GM18907 (cell line): Measurements from ENCODE around the gene CDCA8.
A peak's percentile ranks its signal among the peaks of the same experiment; 100 is the strongest.
"Not testable (repeated sequence)": the region's sequence is repeated elsewhere in the genome, so short reads cannot be mapped to it uniquely, and the experiment has no call there.

Experiments
- ATAC-seq: cut with Tn5 transposase; IDR thresholded peaks from one replicate; pipeline ENCODE4 v1.9.1; 2021; ENCODE audit warnings: mild to moderate bottlenecking, moderate library complexity; ENCODE audit not compliant: unreplicated experiment

Gene CDCA8

GRCh38 chr1:37672136-37672870, 20.0 kb upstream of the CDCA8 start:
- no peak for ATAC-seq

GRCh38 chr1:37673920-37674319, 18.4 kb upstream of the CDCA8 start:
- ATAC-seq, result no peak

GRCh38 chr1:37676281-37677142, 15.8 kb upstream of the CDCA8 start:
- peak; percentile 49 for ATAC-seq

GRCh38 chr1:37677143-37677439, 15.2 kb upstream of the CDCA8 start:
- no peak for ATAC-seq

DNA sequence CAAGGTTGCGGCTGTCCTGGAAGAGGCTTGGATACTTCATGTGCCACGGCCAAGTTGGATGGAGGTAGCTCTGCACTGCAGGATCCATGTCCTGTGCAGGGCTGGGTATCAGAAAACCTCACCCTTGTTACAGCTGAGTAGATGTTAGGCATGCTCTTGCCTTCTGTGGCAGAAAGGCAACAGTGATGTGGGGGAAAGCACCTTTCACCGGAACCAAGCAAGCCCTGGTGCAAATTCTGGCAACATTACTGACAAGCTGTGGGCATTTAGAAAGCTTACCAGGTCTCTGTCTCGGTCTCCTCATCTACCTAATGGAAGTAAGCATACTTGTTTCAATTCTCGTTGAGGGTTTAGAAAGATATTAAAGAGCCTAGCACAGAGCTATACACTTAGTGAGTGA, 14.5 kb upstream of the CDCA8 start:
- ATAC-seq, result no peak

DNA sequence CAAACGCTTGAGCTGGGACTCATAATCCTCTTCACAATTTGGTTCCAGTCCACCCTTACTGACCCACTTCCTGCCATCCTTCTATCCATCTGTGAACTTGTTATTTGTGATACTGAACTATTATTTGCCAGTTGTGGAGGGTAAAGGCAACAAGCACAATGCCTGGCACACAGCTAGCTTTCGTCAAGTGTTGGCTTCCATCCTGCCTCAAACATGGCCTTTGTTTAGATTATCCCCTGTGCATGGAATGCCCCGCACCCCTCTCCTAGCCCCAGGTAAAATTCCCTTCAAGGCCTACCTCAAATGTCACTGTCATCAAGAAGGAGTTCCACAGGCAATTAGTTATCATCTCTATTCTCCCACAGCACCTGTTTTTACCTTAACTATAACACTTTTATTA, 11.4 kb upstream of the CDCA8 start:
- ATAC-seq, result no peak

DNA sequence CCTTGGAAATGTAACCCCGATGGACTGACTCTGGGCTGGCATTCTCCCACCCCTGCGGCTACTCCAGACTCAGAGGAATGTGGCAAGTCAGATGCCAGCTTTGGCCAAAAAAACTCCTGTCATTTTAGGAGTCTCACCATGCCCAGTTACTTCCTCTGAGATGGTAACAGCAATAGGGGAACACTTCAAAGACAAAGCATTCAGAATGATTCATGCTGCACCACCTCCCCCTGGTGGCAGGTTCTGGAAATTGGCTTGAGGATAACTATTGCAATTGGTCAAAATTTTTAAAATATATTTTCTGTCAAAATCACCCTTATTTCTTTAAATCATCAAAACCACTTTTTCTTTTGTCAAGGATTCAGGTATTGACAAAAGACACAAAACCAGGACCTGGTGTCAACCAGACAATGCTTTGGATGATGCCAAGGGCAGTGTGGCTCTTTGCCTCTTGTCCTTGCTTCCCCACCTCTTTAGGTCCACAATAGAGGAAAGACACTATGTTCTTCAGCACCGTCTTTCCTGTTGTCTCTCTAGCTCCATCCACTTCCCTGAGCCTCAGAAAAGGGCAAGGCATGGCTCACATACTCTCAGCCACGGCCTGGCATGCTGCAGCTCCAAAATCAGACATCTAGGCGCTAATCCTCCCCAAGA, 9.9 kb upstream of the CDCA8 start:
- ATAC-seq, result no peak

DNA sequence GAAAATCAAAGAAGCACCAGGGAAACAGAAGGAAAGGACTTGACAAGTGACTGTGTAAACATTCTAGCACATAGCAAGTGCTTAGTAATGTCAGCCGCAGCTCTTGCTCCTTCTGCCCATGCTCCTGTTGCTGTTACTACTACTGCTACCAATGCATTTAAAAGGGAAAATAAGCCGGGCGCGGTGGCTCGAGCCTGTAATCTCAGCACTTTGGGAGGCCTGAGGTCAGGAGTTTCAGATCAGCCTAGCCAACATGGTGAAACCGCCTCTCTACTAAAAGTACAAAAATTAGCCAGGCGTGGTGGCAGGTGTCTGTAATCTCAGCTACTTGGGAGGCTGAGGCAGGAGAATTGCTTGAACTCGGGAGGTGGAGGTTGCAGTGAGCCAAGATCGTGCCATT, 8.1 kb upstream of the CDCA8 start:
- not testable (repeated sequence) for ATAC-seq

DNA sequence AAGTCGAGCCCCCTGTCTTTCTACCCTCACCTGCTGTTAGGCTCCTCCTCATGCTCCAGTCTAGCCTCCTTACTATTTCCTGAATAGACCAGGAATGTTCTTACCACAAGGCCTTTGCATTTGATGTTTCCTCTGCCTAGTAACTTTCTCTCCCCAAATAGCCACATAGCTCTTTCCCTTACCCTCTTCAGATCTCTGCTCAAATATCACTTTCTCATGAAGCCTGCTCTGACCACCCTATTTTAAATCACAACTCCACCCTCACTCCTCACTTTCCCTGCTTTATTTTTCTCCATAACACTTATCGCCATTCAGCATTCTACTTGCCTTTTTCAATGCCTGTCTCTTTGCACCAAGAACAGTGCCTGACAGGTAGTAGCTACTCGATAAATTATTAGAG, 6.6 kb upstream of the CDCA8 start:
- ATAC-seq, result no peak

- not testable (repeated sequence) for ATAC-seq
Observed at GRCh38 chr1:37687764-37688163, 4.6 kb upstream of the CDCA8 start.

GRCh38 chr1:37688926-37689325, 3.4 kb upstream of the CDCA8 start:
- ATAC-seq, result no peak

- peak; percentile 3 for ATAC-seq
Observed at GRCh38 chr1:37691497-37692077, 729 bp upstream of the CDCA8 start.

- no peak for ATAC-seq
Observed at GRCh38 chr1:37692834-37693175, 489 bp downstream of the CDCA8 start.

GRCh38 chr1:37697090-37697489, 4.8 kb downstream of the CDCA8 start:
- ATAC-seq, result no peak

DNA sequence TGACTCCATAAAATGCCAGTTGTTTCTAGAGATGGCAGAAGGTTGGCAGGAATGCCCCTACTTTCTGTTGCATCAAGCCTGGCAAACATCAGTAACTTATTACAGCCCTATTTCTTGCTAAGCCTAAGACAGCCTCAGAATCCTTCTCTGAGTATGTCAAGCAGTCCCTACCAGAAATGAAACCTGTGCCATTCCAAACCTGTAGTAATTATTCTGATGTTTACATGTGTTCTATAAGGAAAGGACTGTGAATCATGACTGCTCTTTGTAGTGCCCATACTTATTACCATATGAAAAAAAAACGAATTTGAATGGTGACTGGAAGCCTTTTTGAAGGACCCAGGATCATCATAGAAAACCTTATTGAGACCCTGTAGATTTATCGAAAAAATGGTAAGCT, 5.4 kb downstream of the CDCA8 start:
- no peak for ATAC-seq

- no peak for ATAC-seq
Observed at GRCh38 chr1:37699147-37699546, 6.8 kb downstream of the CDCA8 start.

DNA sequence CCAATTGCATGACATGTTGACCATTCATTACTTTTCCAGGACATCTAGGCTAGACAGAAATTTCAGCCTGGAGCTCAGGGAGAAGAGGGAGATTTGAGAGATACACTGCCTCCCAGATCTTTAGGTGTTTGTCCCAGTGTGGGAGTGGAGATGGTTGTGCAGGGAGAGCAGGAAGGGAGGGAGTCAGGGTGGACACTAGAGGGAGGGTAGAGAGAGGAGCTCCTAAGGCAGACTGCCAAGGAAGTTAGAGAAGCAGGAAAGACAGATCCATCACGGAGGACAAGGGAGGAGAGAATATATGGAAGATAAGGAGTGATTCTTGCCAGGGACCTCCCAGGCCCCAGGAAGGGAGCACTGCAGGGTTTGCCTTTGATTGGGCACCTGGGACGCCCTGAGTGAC, 8.7 kb downstream of the CDCA8 start:
- ATAC-seq, result no peak

DNA sequence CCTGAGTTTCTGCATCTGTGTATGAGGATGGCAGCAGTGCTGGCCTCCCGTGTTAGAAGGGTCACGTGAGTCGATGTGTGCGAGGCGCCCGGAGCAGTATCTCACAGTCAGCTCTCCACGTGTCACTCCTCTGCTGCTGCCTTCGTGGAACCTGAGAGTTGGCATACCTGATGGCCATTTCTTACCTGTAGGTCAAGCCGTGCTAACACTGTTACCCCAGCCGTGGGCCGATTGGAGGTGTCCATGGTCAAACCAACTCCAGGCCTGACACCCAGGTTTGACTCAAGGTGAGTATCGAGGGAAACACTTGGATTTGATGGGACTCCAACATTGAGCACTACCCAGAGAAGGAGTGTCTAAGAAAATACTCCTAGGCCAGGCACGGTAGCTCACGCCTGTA, 10.7 kb downstream of the CDCA8 start:
- no peak for ATAC-seq

GRCh38 chr1:37704966-37705365, 12.7 kb downstream of the CDCA8 start:
- ATAC-seq, result no peak

DNA sequence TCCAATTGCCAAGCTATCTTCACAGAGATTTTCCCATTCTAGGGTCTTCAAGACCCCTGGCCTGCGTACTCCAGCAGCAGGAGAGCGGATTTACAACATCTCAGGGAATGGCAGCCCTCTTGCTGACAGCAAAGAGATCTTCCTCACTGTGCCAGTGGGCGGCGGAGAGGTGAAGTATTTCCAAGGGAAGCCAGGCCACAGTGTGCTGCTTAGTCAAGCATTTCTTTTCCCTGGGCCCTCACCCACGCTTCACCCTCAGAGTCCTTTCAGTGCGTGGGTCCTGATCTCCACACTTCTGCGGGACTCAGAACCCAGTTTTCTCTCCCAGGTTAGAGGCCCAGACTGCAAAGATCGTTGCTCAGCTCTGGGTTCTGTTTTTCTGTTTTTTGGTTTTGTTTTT, 13.1 kb downstream of the CDCA8 start:
- ATAC-seq, result no peak

GRCh38 chr1:37708471-37708870, 16.2 kb downstream of the CDCA8 start:
- ATAC-seq, result no peak

DNA sequence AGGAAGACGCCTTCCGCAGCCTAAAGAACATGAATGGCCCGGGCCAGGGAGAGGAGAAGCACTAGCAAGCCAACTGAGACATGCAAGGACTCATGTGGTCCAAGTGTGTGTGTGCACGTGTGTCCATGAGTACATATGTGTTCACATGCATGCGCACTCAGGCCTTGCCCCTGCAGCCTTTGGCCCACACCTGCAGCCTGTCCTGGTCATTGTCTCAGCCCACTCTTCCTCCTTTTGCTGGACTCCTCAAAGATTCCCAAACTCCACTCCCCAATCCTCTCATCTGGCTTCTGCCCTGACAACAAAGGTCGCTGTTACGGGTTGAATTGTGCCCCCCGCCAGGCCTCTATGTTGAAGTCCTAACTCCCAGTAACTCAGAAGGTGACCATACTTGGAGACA, 21.9 kb downstream of the CDCA8 start:
- ATAC-seq, result no peak
